ENCODE results near the gene UGT1A3.
"Not testable (repeated sequence)": the region's sequence is repeated elsewhere in the genome, so short reads cannot be mapped to it uniquely, and the experiment has no call there.

Gene UGT1A3

GRCh38 chr2:233746475-233747282, 17.8 kb downstream of the UGT1A3 start:
- no peak overlapping the region for H3K4me3 ChIP-seq (replicated peaks; ENCODE audit: low read depth, low read length)
- TF ChIP-seq, protein P1, sequence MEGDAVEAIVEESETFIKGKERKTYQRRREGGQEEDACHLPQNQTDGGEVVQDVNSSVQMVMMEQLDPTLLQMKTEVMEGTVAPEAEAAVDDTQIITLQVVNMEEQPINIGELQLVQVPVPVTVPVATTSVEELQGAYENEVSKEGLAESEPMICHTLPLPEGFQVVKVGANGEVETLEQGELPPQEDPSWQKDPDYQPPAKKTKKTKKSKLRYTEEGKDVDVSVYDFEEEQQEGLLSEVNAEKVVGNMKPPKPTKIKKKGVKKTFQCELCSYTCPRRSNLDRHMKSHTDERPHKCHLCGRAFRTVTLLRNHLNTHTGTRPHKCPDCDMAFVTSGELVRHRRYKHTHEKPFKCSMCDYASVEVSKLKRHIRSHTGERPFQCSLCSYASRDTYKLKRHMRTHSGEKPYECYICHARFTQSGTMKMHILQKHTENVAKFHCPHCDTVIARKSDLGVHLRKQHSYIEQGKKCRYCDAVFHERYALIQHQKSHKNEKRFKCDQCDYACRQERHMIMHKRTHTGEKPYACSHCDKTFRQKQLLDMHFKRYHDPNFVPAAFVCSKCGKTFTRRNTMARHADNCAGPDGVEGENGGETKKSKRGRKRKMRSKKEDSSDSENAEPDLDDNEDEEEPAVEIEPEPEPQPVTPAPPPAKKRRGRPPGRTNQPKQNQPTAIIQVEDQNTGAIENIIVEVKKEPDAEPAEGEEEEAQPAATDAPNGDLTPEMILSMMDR (IDR thresholded peaks at IDR 0.05; ENCODE audit: low read length, missing control alignments) = no peak
- DNase-seq (ENCODE audit: low read depth) = no peak

DNA sequence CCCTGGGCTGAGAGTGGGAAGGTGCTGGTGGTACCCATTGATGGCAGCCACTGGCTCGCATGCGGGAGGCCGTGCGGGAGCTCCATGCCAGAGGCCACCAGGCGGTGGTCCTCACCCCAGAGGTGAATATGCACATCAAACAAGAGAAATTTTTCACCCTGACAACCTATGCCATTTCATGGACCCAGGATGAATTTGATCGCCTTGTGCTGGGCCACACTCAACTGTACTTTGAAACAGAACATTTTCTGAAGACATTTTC, 18.4 kb downstream of the UGT1A3 start:
- H3K4me3 ChIP-seq (replicated peaks; ENCODE audit: low read depth, low read length) = no peak overlapping the region
- TF ChIP-seq, protein P1 (IDR thresholded peaks at IDR 0.05; ENCODE audit: low read length, missing control alignments) = no peak
- DNase-seq (ENCODE audit: low read depth) = no peak

DNA sequence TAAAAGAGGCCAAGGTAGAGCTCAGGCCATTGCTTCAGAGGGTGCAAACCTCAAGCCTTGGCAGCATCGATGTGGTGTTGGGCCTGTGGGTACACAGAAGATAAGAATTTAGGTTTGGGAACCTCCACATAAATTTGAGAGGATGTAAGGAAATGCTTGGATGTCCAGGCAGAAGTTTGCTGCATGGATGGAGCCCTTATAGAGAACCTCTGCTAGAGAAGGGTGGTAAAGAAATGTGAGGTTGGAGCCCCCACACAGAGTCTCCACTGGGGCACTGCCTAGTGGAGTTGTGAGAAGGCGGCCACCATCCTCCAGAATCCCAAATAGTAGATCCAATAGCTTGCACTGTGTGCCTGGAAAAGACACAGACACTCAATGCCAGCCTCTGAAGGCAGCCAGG, 21.8 kb downstream of the UGT1A3 start:
- DNase-seq (ENCODE audit: low read depth); H3K4me3 ChIP-seq (replicated peaks; ENCODE audit: low read depth, low read length): not testable (repeated sequence)

- not testable (repeated sequence) for H3K4me3 ChIP-seq (replicated peaks; ENCODE audit: low read depth, low read length); DNase-seq (ENCODE audit: low read depth)
These were observed 22.6 kb downstream of the UGT1A3 start for GRCh38 chr2:233751212-233752009.

DNA sequence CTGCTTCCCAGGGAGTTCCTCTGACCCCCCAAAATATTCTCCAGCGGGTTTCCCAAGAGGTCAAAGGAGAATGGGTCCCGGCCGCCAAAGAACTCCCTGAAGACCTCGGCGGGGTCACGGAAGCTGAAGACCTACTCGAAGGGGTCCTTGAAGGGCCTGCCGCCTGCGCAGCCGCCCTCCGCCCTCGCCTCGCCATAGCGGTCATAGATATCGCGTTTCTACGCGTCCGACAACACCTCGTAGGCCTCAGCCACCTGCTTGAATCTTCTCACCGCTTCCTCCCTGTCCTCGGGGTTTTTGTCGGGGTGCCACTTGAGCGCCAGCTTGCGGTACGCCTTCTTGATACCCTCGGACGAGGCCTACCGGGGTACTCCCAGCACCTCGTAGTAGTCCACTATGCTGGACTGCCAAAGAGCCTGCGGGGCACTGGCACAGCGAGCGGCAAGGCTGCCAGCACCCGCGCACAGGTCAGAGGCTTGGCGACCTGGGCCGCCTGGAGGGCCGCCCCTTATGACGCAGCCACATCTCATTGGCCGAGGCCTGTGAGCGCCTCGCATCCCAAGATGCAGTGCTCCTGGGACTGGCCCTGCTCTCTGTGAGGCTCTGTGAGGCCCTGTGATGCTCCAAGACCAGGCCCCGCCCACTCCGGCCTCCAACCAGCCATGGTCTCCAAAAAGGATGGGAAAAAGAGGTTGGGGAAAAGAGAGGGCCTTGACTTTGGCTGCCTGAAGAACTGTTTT, 26.2 kb downstream of the UGT1A3 start:
- TF ChIP-seq, protein P1 (IDR thresholded peaks at IDR 0.05; ENCODE audit: low read length, missing control alignments) = no peak
- no peak overlapping the region for H3K4me3 ChIP-seq (replicated peaks; ENCODE audit: low read depth, low read length)
- DNase-seq (ENCODE audit: low read depth) = no peak

- DNase-seq (ENCODE audit: low read depth) = no peak
These were observed 27.7 kb downstream of the UGT1A3 start for GRCh38 chr2:233756429-233757081.

GRCh38 chr2:233758141-233758540, 29.3 kb downstream of the UGT1A3 start:
- no peak overlapping the region for H3K4me3 ChIP-seq (replicated peaks; ENCODE audit: low read depth, low read length)
- DNase-seq (ENCODE audit: low read depth) = no peak
- TF ChIP-seq, protein P1 (IDR thresholded peaks at IDR 0.05; ENCODE audit: low read length, missing control alignments) = no peak

More at GRCh38 chr2:233756429-233757081, 27.7 kb downstream of the UGT1A3 start:
- TF ChIP-seq, protein P1 (IDR thresholded peaks at IDR 0.05; ENCODE audit: low read length, missing control alignments) = no peak
- no peak overlapping the region for H3K4me3 ChIP-seq (replicated peaks; ENCODE audit: low read depth, low read length)

Data from fibroblast of pulmonary artery (primary cell).